ENCODE measurements around the gene SRPK3. TPM values are rescaled to one million over a fixed set of nuclear protein-coding genes. Genes with fewer than 3 reads are reported as not detected.
A peak's percentile ranks its signal among the peaks of the same experiment; 100 is the strongest.

The SRPK3 gene
- total RNA-seq = 1 to 10 TPM in 1 of 2 donors, under 1 TPM in 1; 0.64 to 2.3 TPM

DNA sequence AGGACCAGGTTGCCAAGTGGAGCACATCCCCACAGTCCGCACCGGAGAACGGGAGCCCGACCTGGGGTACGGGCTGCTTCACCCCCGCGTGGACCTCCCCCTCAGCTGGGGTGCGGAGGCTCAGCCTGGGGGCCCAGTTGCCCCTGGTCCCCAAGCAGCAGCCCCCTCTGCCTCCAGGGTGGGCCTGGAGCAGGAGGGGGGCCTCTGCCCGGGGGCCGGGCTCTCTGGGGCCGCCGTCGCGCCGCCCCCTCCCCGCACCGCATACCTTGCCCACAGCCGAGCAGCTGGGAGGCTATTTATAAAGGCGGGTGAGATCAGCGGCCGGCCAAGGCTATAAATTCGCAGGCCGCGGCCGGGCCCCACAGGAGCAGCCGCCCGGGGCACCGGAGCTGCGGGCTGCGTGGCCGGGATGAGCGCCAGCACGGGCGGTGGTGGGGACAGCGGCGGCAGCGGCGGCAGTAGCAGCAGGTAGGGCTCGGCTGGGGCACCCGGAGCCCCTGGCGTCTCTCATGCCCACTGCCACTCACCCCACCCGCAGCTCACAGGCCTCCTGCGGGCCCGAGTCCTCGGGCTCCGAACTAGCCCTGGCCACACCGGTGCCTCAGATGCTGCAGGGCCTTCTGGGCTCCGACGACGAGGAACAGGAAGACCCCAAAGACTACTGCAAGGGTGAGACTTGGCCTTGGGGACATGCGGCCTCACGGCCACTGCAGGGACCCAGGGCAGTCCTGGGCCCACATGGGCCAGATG is at the start of gene SRPK3:
TSS of gene SRPK3 (plus strand) at position 364 of the 750 bp plus-strand sequence. CDS start at position 410, 46 bp downstream.
- peaks cover 6% of the 10 kb centered on the region for H3K27me3 ChIP-seq
- H3K4me3 ChIP-seq = no peak within 1 kb of the TSS
- no peak for DNase-seq
- intact Hi-C loops (cut with DNase I) = no loop called here
- no peaks in the 10 kb centered on the region for H3K36me3 ChIP-seq
- no peak within 1 kb of the TSS for H3K27ac ChIP-seq
- H3K4me1 ChIP-seq = no peaks in the 10 kb centered on the region
- no peaks in the 10 kb centered on the region for H3K9me3 ChIP-seq
- peak within 1 kb of the TSS in 1 of 2 donors; percentile 12 for H3K9ac ChIP-seq (ENCODE audit: low read depth in 2 of 2, low read length in 2 of 2)
- TF ChIP-seq, protein P1, sequence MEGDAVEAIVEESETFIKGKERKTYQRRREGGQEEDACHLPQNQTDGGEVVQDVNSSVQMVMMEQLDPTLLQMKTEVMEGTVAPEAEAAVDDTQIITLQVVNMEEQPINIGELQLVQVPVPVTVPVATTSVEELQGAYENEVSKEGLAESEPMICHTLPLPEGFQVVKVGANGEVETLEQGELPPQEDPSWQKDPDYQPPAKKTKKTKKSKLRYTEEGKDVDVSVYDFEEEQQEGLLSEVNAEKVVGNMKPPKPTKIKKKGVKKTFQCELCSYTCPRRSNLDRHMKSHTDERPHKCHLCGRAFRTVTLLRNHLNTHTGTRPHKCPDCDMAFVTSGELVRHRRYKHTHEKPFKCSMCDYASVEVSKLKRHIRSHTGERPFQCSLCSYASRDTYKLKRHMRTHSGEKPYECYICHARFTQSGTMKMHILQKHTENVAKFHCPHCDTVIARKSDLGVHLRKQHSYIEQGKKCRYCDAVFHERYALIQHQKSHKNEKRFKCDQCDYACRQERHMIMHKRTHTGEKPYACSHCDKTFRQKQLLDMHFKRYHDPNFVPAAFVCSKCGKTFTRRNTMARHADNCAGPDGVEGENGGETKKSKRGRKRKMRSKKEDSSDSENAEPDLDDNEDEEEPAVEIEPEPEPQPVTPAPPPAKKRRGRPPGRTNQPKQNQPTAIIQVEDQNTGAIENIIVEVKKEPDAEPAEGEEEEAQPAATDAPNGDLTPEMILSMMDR (IDR thresholded peaks at IDR 0.05) = no peak

GRCh38 chrX:153731117-153731844 is 49.6 kb upstream of the SRPK3 start:
- intact Hi-C loops (cut with DNase I) = no loop called here
- H3K27me3 ChIP-seq = no peaks in the 10 kb centered on the region
- no peaks in the 10 kb centered on the region for H3K9me3 ChIP-seq
- peaks cover 9% of the 10 kb centered on the region for H3K4me1 ChIP-seq
- H3K9ac ChIP-seq (ENCODE audit: low read depth in 2 of 2, low read length in 2 of 2) = no peak overlapping the region
- H3K27ac ChIP-seq = no peak overlapping the region
- DNase-seq = no peak
- H3K4me3 ChIP-seq = no peak overlapping the region
- no peaks in the 10 kb centered on the region for H3K36me3 ChIP-seq
- TF ChIP-seq, protein P1 (IDR thresholded peaks at IDR 0.05) = no peak

DNA sequence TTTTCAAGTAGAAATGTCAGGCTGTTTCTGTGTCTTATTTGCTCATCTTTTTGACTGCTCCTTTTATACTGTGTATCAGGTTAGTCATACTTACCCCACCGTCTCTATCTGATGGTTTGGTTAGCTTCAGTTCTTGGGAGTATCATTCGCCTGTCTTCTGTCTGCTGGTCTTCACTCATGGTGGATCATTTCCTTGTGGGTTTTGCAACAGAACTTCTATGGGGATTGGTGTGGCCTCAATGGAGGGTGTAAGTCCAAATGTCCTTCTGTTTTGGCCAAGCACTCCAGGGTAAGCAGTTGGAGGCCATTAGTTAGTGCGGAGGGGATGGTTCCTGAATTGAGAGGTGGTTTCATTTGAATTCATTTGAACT is 49.0 kb upstream of the SRPK3 start:
- H3K27me3 ChIP-seq = no peaks in the 10 kb centered on the region
- intact Hi-C loops (cut with DNase I) = no loop called here
- no peak overlapping the region for H3K9ac ChIP-seq (ENCODE audit: low read depth in 2 of 2, low read length in 2 of 2)
- no peak for DNase-seq
- H3K27ac ChIP-seq = no peak overlapping the region
- H3K9me3 ChIP-seq = no peaks in the 10 kb centered on the region
- H3K4me3 ChIP-seq = no peak overlapping the region
- no peaks in the 10 kb centered on the region for H3K36me3 ChIP-seq
- TF ChIP-seq, protein P1 (IDR thresholded peaks at IDR 0.05) = no peak
- H3K4me1 ChIP-seq = peaks cover 4% of the 10 kb centered on the region

GRCh38 chrX:153732401-153732800 is 48.4 kb upstream of the SRPK3 start:
- intact Hi-C loops (cut with DNase I) = no loop called here
- no peak for DNase-seq
- H3K36me3 ChIP-seq = no peaks in the 10 kb centered on the region
- no peaks in the 10 kb centered on the region for H3K4me1 ChIP-seq
- no peak overlapping the region for H3K4me3 ChIP-seq
- H3K27ac ChIP-seq = no peak overlapping the region
- no peaks in the 10 kb centered on the region for H3K27me3 ChIP-seq
- no peaks in the 10 kb centered on the region for H3K9me3 ChIP-seq
- TF ChIP-seq, protein P1 (IDR thresholded peaks at IDR 0.05) = no peak
- no peak overlapping the region for H3K9ac ChIP-seq (ENCODE audit: low read depth in 2 of 2, low read length in 2 of 2)

DNA sequence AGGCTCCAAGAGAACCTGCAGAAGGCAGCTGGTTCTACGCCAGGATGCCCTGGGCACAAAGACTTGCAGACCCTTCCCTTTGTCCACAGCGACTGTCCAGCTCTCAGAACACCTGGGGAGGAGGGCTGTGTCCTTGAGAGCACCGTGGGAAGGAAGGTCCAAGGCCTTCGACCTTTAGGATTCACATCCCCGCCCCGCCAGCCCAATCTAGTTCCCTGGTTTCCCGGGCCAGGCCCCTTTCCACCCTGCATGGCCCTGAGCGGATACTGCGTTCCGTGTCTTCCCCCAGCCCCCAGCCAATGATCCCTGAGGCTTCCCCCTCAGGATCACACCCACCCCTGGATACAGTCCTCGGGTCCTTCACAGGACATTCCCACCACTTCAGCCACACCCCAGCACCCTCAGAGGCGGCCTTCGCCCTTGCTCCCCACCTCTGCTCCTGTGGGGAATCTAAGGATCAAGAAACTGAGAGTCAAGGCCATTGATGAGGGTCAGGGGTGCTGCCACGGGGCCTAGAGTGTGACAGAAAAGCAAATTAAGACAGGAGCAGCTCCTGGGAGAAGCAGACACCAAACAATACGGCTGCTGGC is 47.1 kb upstream of the SRPK3 start:
- Histone ChIP-seq H3K9ac (ENCODE audit: low read depth in 2 of 2, low read length in 2 of 2) (no peak overlapping the region), H3K27ac (no peak overlapping the region), H3K4me3 (no peak overlapping the region), H3K36me3 (no peaks in the 10 kb centered on the region), H3K9me3 (no peaks in the 10 kb centered on the region), H3K4me1 (no peaks in the 10 kb centered on the region), H3K27me3 (no peaks in the 10 kb centered on the region)
- intact Hi-C loops (cut with DNase I) = no loop called here
- DNase-seq = no peak
- TF ChIP-seq, protein P1 (IDR thresholded peaks at IDR 0.05) = no peak
